Measurements from ENCODE around the gene PTBP1.

Gene PTBP1

DNA sequence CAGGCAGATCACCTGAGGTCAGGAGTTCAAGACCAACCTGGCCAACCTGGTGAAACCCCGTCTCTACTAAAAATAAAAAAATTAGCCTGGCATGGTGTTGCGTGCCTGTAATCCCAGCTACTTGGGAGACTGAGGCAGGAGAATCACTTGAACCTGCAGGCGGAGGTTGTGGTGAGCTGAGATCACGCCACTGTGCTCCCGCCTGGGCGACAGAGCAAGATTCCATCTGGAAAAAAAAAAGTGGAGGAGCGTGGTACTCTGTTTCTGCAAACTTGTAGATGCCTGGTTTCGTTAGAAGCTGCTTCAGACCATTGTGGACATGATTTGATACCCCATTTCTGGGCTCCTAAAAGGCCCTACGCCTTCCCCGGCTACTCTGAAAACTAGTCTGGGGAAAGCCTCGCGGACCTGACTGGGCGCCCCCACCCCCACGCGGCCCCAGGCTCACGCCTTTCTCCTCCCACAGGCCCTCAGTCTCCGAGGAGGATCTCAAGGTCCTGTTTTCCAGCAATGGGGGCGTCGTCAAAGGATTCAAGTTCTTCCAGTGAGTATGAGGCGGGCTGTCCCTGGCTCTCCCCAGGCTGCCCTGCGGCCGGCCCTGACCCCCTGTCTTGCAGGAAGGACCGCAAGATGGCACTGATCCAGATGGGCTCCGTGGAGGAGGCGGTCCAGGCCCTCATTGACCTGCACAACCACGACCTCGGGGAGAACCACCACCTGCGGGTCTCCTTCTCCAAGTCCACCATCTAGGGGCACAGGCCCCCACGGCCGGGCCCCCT lies 13.0 kb downstream of the PTBP1 start:
- DNase-seq (ENCODE audit: extremely low read depth, low read depth): no peak
- TF ChIP-seq, protein P1, sequence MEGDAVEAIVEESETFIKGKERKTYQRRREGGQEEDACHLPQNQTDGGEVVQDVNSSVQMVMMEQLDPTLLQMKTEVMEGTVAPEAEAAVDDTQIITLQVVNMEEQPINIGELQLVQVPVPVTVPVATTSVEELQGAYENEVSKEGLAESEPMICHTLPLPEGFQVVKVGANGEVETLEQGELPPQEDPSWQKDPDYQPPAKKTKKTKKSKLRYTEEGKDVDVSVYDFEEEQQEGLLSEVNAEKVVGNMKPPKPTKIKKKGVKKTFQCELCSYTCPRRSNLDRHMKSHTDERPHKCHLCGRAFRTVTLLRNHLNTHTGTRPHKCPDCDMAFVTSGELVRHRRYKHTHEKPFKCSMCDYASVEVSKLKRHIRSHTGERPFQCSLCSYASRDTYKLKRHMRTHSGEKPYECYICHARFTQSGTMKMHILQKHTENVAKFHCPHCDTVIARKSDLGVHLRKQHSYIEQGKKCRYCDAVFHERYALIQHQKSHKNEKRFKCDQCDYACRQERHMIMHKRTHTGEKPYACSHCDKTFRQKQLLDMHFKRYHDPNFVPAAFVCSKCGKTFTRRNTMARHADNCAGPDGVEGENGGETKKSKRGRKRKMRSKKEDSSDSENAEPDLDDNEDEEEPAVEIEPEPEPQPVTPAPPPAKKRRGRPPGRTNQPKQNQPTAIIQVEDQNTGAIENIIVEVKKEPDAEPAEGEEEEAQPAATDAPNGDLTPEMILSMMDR (IDR thresholded peaks at IDR 0.05; ENCODE audit: low read depth, low read length): no peak

DNA sequence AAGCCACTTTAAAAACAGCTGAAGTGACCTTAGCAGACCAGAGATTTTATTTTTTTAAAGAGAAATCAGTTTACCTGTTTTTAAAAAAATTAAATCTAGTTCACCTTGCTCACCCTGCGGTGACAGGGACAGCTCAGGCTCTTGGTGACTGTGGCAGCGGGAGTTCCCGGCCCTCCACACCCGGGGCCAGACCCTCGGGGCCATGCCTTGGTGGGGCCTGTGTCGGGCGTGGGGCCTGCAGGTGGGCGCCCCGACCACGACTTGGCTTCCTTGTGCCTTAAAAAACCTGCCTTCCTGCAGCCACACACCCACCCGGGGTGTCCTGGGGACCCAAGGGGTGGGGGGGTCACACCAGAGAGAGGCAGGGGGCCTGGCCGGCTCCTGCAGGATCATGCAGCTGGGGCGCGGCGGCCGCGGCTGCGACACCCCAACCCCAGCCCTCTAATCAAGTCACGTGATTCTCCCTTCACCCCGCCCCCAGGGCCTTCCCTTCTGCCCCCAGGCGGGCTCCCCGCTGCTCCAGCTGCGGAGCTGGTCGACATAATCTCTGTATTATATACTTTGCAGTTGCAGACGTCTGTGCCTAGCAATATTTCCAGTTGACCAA lies 13.7 kb downstream of the PTBP1 start:
- no peak for DNase-seq (ENCODE audit: extremely low read depth, low read depth)
- TF ChIP-seq, protein P1 (IDR thresholded peaks at IDR 0.05; ENCODE audit: low read depth, low read length): no peak

DNA sequence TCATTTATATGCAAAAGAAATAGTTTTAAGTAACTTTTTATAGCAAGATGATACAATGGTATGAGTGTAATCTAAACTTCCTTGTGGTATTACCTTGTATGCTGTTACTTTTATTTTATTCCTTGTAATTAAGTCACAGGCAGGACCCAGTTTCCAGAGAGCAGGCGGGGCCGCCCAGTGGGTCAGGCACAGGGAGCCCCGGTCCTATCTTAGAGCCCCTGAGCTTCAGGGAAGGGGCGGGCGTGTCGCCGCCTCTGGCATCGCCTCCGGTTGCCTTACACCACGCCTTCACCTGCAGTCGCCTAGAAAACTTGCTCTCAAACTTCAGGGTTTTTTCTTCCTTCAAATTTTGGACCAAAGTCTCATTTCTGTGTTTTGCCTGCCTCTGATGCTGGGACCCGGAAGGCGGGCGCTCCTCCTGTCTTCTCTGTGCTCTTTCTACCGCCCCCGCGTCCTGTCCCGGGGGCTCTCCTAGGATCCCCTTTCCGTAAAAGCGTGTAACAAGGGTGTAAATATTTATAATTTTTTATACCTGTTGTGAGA lies 14.3 kb downstream of the PTBP1 start:
- DNase-seq (ENCODE audit: extremely low read depth, low read depth): no peak
- TF ChIP-seq, protein P1 (IDR thresholded peaks at IDR 0.05; ENCODE audit: low read depth, low read length): no peak

DNA sequence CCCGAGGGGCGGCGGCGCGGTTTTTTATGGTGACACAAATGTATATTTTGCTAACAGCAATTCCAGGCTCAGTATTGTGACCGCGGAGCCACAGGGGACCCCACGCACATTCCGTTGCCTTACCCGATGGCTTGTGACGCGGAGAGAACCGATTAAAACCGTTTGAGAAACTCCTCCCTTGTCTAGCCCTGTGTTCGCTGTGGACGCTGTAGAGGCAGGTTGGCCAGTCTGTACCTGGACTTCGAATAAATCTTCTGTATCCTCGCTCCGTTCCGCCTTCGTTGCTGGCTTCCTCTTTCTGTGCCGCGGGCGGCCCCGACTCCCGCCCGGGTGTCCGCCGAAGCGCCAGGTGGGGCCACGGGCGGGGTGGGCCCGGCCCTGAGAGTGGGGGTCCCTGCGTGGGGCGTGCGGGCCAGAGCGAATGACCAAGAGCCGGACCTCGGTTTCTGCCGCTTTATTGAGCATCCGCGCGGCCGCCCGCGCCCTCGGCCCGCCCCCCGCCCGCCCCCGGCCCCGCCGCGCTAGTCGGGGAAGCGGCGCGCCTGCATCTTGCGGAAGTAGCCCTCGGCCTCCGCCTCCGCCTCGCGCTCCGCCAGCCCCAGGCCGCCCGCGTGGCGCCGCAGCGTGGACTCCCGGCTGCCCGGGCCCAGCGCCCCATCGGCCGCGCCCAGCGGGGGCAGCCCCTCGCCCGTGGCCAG lies 14.9 kb downstream of the PTBP1 start:
- DNase-seq (ENCODE audit: extremely low read depth, low read depth): no peak
- TF ChIP-seq, protein P1 (IDR thresholded peaks at IDR 0.05; ENCODE audit: low read depth, low read length): no peak

DNA sequence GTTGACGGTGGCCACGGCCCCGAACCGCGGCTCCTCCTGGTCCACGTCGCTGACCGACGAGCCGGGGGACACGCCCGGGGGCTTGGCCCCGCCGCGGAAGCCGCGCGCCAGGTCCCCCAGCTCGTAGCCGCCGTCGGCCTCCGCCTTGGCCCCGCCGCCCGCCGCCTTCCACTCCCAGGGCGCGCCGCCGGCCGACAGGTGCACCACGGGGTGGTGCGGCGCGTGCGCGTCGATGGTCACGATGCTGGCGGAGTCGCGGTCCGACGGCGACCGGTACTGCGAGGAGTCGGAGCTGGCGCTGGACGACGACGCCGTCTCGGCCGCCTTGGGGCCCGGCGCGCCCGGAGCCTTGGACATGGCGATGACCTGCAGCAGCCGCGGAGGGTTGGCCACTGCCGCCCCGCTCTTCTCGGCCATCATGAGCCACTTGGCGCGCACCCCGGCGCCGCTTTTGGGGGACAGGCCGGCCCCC lies 15.5 kb downstream of the PTBP1 start:
- no peak for DNase-seq (ENCODE audit: extremely low read depth, low read depth)

DNA sequence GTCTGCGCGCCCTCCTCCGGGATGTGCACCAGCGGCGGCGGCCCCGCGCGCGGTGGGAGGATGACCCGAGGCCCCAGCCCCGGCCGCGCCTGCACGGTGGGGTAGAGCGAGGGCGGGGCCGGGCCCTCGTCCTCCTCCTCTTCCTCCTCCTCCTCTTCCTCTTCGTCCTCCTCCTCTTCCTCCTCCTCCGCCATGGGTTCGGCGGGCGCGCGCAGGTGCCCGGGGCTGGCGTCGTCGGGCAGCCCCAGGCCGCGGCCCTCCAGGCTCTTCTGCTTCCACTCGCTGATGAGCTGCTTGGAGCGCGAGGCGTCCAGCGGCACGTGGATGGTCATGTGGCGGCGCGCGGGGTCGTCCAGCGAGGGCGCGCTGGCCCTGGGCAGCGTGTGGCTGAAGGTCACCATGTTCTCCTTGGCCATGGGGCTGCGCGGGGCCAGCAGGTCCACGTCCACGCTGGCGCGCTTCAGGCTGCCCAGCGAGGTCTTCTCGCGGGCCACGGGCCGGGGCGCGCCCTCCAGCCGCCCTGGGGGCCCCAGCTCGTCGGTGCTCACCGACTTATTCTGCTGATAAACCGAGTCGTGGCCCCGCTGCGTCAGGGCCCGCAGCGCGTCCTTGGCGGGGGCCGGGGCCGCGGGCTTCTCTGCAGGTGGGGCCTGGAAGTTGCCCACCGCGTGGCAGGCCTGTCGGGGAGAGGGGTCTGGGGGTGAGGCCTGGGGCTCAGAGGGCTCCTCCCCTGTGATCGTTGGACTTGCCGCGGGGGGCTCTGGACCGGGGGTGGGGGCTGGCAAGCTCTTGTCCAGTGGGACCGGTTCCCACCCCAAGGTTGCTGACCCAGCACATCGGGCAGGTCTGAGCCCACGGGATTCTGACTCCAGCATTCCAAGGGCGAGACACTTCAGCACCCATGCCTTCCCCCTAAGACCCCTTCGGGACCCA lies 16.2 kb downstream of the PTBP1 start:
- DNase-seq (ENCODE audit: extremely low read depth, low read depth): no peak
- TF ChIP-seq, protein P1 (IDR thresholded peaks at IDR 0.05; ENCODE audit: low read depth, low read length): no peak

More for the DNA sequence above, 15.5 kb downstream of the PTBP1 start:
- TF ChIP-seq, protein P1 (IDR thresholded peaks at IDR 0.05; ENCODE audit: low read depth, low read length): no peak

All from AG09319 (cell line).